ENCODE results near the gene PCDHB11.
"Not testable (repeated sequence)": the region's sequence is repeated elsewhere in the genome, so short reads cannot be mapped to it uniquely, and the experiment has no call there.

GRCh38 chr5:141189131-141189530 lies 10.3 kb upstream of the PCDHB11 start:
- TF ChIP-seq EP300 (IDR thresholded peaks at IDR 0.05; ENCODE audit: low read length); ZNF699 (CRISPR knock-in tag; IDR thresholded peaks at IDR 0.05; ENCODE audit: insufficient replicate concordance); RBBP5 (IDR thresholded peaks at IDR 0.05; ENCODE audit: borderline replicate concordance, insufficient read depth, low read length, poor library complexity, severe bottlenecking); E2F8 (IDR thresholded peaks at IDR 0.05; ENCODE audit: low read depth, partially characterized antibody); GTF2F1 (IDR thresholded peaks at IDR 0.05; ENCODE audit: low read depth, low read length); ARID2 (IDR thresholded peaks at IDR 0.05): not testable (repeated sequence)
